ENCODE data around the gene IL19.

- TF ChIP-seq POLR2AphosphoS5 (IDR thresholded peaks at IDR 0.05; ENCODE audit: low read depth) (no peak), CTCF (IDR thresholded peaks at IDR 0.05; ENCODE audit: insufficient read depth, low read length) (no peak)
These were observed 112.6 kb downstream of the IL19 start for GRCh38 chr1:206883160-206883559.
